IMR-90 (cell line): Measurements from ENCODE around the gene MTHFD2. TPM values are rescaled to one million over a fixed set of nuclear protein-coding genes. Genes with fewer than 3 reads are reported as not detected.

Experiments
- ATAC-seq: fragments of 200-7000 bp; cut with Tn5 transposase; 2 replicates; pipeline ENCODE4 v1.9.1; 2020; ENCODE audit warnings: low read depth, mild to moderate bottlenecking, moderate library complexity
- BruUV-seq: library from RNA; stranded (reverse); fragments of 400-500 nt; replicated peaks from 2 replicates; lab custom pipeline; 2021; lab: Mats Ljungman, UMichigan
- CTCF ChIA-PET: fragments of 300-600 bp; formaldehyde crosslinking; extraction: SDS; loops from one replicate; lab custom pipeline; 2021; ENCODE audit warnings: antibody characterized with exemption; lab: Yijun Ruan, JAX
- POLR2A ChIA-PET: fragments of 300-600 bp; sonication (Branson Sonifier 250); formaldehyde crosslinking; loops from one replicate; lab custom pipeline; 2022; ENCODE audit warnings: antibody characterized with exemption; ENCODE audit not compliant: unreplicated experiment; lab: Charles Lee
- DNase-seq: peaks from one replicate; pipeline ENCODE4 v3.0.0; 2013
- H2AFZ ChIP-seq: replicated peaks from 2 replicates; pipeline ENCODE3; 2013; ENCODE audit warnings: low read length, mild to moderate bottlenecking; ENCODE audit not compliant: poor library complexity
- H2AK5ac ChIP-seq: 2 replicates; pipeline ENCODE4 v1.6.1; 2013; ENCODE audit warnings: low read depth, low read length, inconsistent platforms
- H2AK9ac ChIP-seq: replicated peaks from 2 replicates; pipeline ENCODE3; 2013; ENCODE audit warnings: mild to moderate bottlenecking, low read depth, low read length, moderate library complexity; ENCODE audit not compliant: poor library complexity
- H2BK120ac ChIP-seq: 2 replicates; pipeline ENCODE4 v1.6.1; 2013; ENCODE audit warnings: low read depth, low read length, inconsistent platforms
- H2BK15ac ChIP-seq: 3 replicates; pipeline ENCODE4 v1.6.1; 2013; ENCODE audit warnings: low read depth, low read length, inconsistent platforms
- H2BK20ac ChIP-seq: 2 replicates; pipeline ENCODE4 v1.6.1; 2013; ENCODE audit warnings: low read depth, mild to moderate bottlenecking, inconsistent platforms, low read length, moderate library complexity
- H2BK5ac ChIP-seq: 2 replicates; pipeline ENCODE4 v1.6.1; 2013; ENCODE audit warnings: mild to moderate bottlenecking, low read depth, low read length, inconsistent platforms; ENCODE audit not compliant: poor library complexity, severe bottlenecking
- H3K14ac ChIP-seq: replicated peaks from 2 replicates; pipeline ENCODE4 v1.6.1; 2013; ENCODE audit warnings: low read depth, low read length, inconsistent platforms
- H3K18ac ChIP-seq: 2 replicates; pipeline ENCODE4 v1.6.1; 2013; ENCODE audit warnings: low read depth, low read length, control low read depth
- H3K23ac ChIP-seq: 2 replicates; pipeline ENCODE4 v1.6.1; 2013; ENCODE audit warnings: low read depth, low read length, inconsistent platforms
- H3K27ac ChIP-seq: 2 replicates; pipeline ENCODE4 v1.5.1; 2013; ENCODE audit warnings: mild to moderate bottlenecking, control low read depth, low read length; ENCODE audit not compliant: insufficient read depth
- H3K27me3 ChIP-seq: 2 replicates; pipeline ENCODE4 v1.6.1; 2013; ENCODE audit warnings: low read length; ENCODE audit not compliant: control insufficient read depth, insufficient read depth
- H3K36me3 ChIP-seq: 2 replicates; pipeline ENCODE4 v1.6.1; 2013; ENCODE audit warnings: low read length, mixed read lengths; ENCODE audit not compliant: control insufficient read depth, insufficient read depth
- H3K4ac ChIP-seq: 2 replicates; pipeline ENCODE4 v1.6.1; 2013; ENCODE audit warnings: low read depth, low read length, inconsistent platforms
- H3K4me1 ChIP-seq: 2 replicates; pipeline ENCODE4 v1.6.1; 2013; ENCODE audit warnings: low read length, mixed read lengths; ENCODE audit not compliant: control insufficient read depth, insufficient read depth
- H3K4me2 ChIP-seq: 2 replicates; pipeline ENCODE4 v1.6.1; 2013; ENCODE audit warnings: low read depth, mild to moderate bottlenecking, control low read depth, low read length, moderate library complexity
- H3K4me3 ChIP-seq: 2 replicates; pipeline ENCODE4 v1.5.1; 2013; ENCODE audit warnings: low read depth, mild to moderate bottlenecking, control low read depth, low read length, moderate library complexity; ENCODE audit not compliant: insufficient read depth
- H3K56ac ChIP-seq: 2 replicates; pipeline ENCODE4 v1.6.1; 2013; ENCODE audit warnings: low read length, inconsistent platforms; ENCODE audit not compliant: insufficient read depth; ENCODE audit errors: extremely low read depth
- H3K79me1 ChIP-seq, 2 experiments: 2 replicates each; pipeline ENCODE4 v1.6.1; 2013; ENCODE audit warnings: low read length in 2 of 2, inconsistent platforms in 1 of 2, low read depth in 1 of 2
- H3K9ac ChIP-seq: 2 replicates; pipeline ENCODE4 v1.6.1; 2013; ENCODE audit warnings: low read depth, low read length, control low read depth
- H3K9me1 ChIP-seq: 2 replicates; pipeline ENCODE4 v1.6.1; 2013; ENCODE audit warnings: low read length, inconsistent platforms; ENCODE audit not compliant: insufficient read depth
- H3K9me3 ChIP-seq: 2 replicates; pipeline ENCODE4 v1.6.1; 2013; ENCODE audit warnings: low read length; ENCODE audit not compliant: control insufficient read depth, insufficient read depth
- H4K20me1 ChIP-seq: 2 replicates; pipeline ENCODE4 v1.6.1; 2013; ENCODE audit warnings: low read length, inconsistent platforms; ENCODE audit not compliant: insufficient read depth
- H4K5ac ChIP-seq: 2 replicates; pipeline ENCODE4 v1.6.1; 2013; ENCODE audit warnings: mild to moderate bottlenecking, low read depth, low read length, control low read depth
- H4K8ac ChIP-seq, 2 experiments: 2 replicates each; pipeline ENCODE4 v1.6.1; 2013; ENCODE audit warnings: low read depth in 2 of 2, low read length in 2 of 2, control low read depth in 1 of 2, inconsistent platforms in 1 of 2
- H4K91ac ChIP-seq: 2 replicates; pipeline ENCODE4 v1.6.1; 2013; ENCODE audit warnings: low read depth, low read length, inconsistent platforms; ENCODE audit not compliant: insufficient read depth
- whole genome bisulfite sequencing, 2 experiments: methylation state at CpG; one replicate each; pipeline versions ENCODE4 v1.1.5 to v1.1.7; 2013; ENCODE audit warnings: missing lambda C conversion rate in 2 of 2; ENCODE audit not compliant: insufficient read length in 1 of 2; ENCODE audit errors: extremely low coverage in 2 of 2; 5-methylcytosine and 5-hydroxymethylcytosine counted together
- dilution Hi-C: fragments of 300-500 bp; cut with HindIII; formaldehyde crosslinking; loops from one replicate; pipeline ENCODE4 v1.14.3; 2018; ENCODE audit warnings: low sequenced_read_pairs; ENCODE audit not compliant: unreplicated experiment
- in situ Hi-C: fragments of 300-500 bp; cut with MboI; formaldehyde crosslinking; loops from 3 replicates; pipeline ENCODE4 v1.14.3; 2019; ENCODE audit warnings: low sequenced_read_pairs, inconsistent platforms, mixed read lengths
- intact Hi-C: fragments of 100-400 bp; cut with micrococcal nuclease; formaldehyde crosslinking; loops from 2 replicates; pipeline ENCODE4 v1.10.0; 2022
- polyA plus RNA-seq, 3 experiments: library from polyadenylated mRNA; depleted of rRNA; stranded (reverse); fragments of >200 nt; gene quantifications; 2 replicates each; pipeline ENCODE4 v1.2.3, GENCODE V29; 2012; ENCODE audit warnings: low replicate concordance in 1 of 3
- total RNA-seq: library from RNA; depleted of rRNA; stranded (reverse); fragments of >200 nt; gene quantifications from 2 replicates; pipeline ENCODE4 v1.2.3, GENCODE V29; 2012
- TF ChIP-seq, protein P1 (sequence below): fragments of 150-350 bp; IDR thresholded peaks from 2 replicates; pipeline ENCODE4 v1.6.1; 2017; ENCODE audit warnings: mild to moderate bottlenecking, antibody characterized with exemption, low read length, low read depth

MTHFD2 gene
- total and polyA plus RNA-seq, 2 of the 4 experiments (the other 2 are of a cell fraction) = 66.8 to 122 TPM

DNA sequence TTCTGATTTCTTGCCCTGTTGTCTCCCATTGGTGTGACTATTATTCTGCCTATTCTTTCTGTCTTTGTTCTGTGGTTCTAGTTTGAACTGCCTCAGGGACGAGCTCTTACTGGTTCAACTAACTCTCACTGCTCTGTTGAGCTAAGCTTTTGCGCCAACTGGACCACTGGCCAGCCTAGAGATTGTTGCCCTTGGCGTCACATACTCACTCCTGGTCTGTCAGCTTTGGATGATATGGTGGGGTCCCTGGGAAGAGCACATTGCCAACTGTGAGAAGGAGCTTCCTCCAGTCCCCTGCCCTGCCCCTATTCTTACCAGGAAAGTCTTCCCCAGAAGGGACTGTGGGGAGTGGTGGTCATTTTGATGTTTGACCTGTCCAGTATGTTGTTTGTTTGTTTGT lies 6.0 kb downstream of the MTHFD2 start:
- Histone ChIP-seq H3K27me3 (no peaks in the 10 kb centered on the region), H4K91ac (no peak overlapping the region), H2BK15ac (no peak overlapping the region; the same call in 2 of the 3 replicates), H3K23ac (0 out of 2 replicates have a peak overlapping the region, but pooled peaks have one; percentile 9), H3K9me3 (no peaks in the 10 kb centered on the region), H3K4ac (no peak overlapping the region), H3K9ac (no peak overlapping the region), H3K56ac (no peak overlapping the region), H3K36me3 (peaks cover 24% of the 10 kb centered on the region), H2BK20ac (no peak overlapping the region), H3K9me1 (peaks cover 34% of the 10 kb centered on the region), H3K4me1 (peaks cover 12% of the 10 kb centered on the region), H3K14ac (peak overlapping the region; percentile 29; the same call in 1 of the 2 replicates), H3K18ac (no peak overlapping the region), H3K4me2 (no peak overlapping the region), H4K5ac (no peak overlapping the region), H2AK9ac (no peak overlapping the region), H3K4me3 (no peak overlapping the region), H2AK5ac (no peak overlapping the region), H2BK120ac (no peak overlapping the region), H4K8ac (peak overlapping the region in 1 of 2 experiments; percentile 24; a peak in 1 of 4 replicates), H4K20me1 (peaks cover 90% of the 10 kb centered on the region), H2BK5ac (no peak overlapping the region), H3K27ac (no peak overlapping the region), H3K79me1 (peaks cover 19 to 78% of the 10 kb centered on the region in 2 experiments), H2AFZ (no peak overlapping the region)
- ATAC-seq (no peak), DNase-seq (no peak)
- no TSS peak for BruUV-seq
- intact Hi-C loops = no loop called here
- in situ Hi-C loops = no loop called here
- POLR2A ChIA-PET = interaction anchor here (0.6 kb wide), 1 partner anchor 40 kb away, joined by 3 read pairs; no protein-coding TSS in a partner anchor
- TF ChIP-seq, protein P1, sequence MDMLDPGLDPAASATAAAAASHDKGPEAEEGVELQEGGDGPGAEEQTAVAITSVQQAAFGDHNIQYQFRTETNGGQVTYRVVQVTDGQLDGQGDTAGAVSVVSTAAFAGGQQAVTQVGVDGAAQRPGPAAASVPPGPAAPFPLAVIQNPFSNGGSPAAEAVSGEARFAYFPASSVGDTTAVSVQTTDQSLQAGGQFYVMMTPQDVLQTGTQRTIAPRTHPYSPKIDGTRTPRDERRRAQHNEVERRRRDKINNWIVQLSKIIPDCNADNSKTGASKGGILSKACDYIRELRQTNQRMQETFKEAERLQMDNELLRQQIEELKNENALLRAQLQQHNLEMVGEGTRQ = no peak
- WGBS, 2 experiments = no CpG with 5 or more reads among the region's 3 CpGs
- dilution Hi-C loops = no loop called here
- CTCF ChIA-PET = no interaction called here
